Metanephros (tissue), 1 donor: ENCODE results near the gene EFCAB10. TPM values are rescaled to one million over a fixed set of nuclear protein-coding genes. Genes with fewer than 3 reads are reported as not detected.

Experiments
- total RNA-seq: library from RNA; depleted of rRNA; stranded (reverse); fragments of >200 nt; gene quantifications from one replicate; pipeline ENCODE4 v1.2.3, GENCODE V29; 2014

EFCAB10 gene, protein sequence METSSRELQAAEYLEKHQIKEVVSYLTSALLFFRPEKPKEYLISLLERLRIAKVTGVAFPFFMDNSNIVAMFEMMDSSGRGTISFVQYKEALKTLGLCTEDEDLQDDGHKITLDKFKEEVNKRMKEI
- total RNA-seq, result not detected

DNA sequence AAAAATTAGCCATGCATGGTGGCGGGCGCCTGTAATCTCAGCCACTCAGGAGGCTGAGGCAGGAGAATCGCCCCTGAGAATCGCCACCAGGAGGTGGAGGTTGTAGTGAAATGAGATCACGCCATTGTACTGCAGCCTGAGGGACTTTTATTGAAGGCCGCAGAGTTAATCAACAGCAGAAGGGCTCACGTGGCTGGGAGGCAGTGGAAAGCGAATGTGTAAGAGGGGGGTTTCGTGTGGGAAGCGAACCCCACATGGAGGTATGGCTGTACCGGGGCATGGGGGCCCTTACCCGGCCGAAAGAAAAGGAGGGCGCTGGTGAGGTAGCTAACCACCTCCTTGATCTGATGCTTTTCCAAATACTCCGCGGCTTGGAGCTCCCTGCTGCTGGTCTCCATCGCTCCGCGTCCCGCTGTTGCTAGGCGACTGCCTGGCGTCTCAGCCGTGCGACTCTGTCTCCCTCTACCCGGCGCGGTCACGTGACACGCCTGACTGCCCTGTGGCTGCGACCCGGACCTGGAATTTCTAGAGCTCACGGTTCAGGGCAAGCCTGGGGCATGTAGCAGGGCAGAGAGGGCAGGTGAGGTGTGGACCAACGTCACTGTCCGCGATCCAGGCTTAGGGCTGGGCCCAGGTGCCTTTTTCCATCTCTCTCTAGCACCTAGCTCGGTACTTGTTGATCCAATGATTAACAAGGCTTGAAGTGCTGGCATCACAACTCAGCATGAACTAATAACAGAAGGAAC, at the start of gene EFCAB10:
Gene EFCAB10, minus strand, starts transcription at position 428 of the 746 bp plus-strand sequence. Its CDS starts 30 bp downstream, at position 398.

DNA sequence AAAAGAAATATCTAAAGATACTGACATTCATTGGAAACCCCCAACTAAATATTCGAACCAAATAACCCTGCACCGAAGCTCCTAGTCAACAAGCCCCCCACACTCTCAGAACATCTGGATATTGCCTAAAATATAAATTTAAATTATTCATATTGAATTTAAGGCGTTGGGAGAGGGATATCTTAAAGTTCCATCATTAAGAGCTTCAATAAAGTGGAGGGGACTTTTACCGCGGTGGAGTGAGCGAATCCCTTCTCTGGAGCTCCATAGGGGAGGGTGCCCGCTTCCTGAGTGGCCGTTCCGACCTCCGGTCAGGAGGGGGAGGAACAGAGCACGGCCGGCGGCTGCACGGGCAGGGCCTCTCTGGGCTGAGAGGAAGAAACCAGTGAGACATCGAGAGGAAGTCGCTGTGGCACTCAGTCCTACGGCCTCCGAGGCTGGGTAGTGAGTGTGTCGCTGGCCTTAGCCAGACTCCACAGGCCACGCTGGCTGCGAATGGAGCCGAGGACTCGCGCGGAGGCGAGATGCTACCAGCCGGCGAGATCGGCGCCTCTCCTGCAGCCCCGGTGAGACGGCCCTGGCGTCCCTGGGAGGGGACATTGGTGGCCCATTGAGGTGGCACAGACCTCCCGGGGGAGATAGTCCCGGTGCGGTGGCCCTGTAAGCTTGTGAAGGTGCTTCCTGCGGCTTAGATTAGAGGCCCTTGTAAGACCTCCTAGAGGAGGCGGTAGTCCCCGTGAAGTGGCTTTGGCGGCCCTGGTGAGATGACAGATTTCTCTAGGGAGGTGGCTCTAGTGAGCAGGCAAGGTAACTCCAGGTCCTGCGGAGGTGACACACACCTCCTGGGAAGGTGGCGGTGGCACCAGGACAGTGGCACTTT, 49.3 kb downstream of the EFCAB10 start, which contains the start of gene RINT1:
Gene RINT1, plus strand, starts transcription at position 410 of the 880 bp plus-strand sequence. Its CDS starts 115 bp downstream, at position 525.

DNA sequence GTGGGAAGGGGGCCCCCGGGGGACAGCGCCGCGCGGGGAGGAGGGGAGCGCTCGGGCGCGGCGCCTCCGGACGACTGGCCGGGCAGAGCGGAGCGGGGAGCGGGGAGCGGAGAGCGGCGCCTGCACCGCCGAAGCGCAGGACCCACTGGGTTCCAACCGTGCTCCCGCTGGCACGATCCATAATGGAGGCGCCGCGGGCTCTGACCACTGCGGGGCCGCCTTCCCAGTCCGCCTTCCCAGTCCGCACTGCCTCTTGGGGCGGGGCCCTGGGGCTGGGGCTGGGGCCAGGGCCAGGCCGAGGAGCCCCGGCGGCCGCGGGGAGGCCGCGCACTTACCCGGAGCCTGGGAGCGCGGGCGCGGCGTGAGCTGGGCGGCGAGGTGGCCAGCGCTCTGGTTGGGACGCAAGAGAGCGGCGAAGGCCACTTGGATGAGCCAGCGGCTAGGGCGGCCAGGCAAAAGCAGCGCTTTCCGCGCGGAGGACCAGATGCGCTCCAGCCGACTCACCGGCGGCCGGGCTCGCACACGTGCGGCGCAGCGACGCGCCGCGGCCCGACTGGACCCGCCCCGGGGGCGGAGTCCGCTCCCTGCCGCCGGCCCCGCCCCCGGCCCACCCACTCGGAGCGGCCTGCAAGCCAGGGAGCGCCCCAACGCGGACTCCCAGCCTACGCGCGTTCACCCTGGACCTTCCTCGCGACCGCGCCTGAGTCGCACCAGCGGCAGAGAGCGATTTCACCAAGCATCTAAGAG, 59.4 kb downstream of the EFCAB10 start, which contains the start of gene PUS7:
Gene PUS7, minus strand, starts transcription at position 555 of the 747 bp plus-strand sequence. CDS start 13,759 bp downstream, outside the sequence.

Other genes starting within 250 kb of the EFCAB10 start
- 53.5 TPM for gene SRPK2, start 192.6 kb downstream of the EFCAB10 start, total RNA-seq
- gene PUS7, start 59.2 kb downstream of the EFCAB10 start, total RNA-seq, result 10.9 TPM
- 10.9 TPM for gene RINT1, start 49.3 kb downstream of the EFCAB10 start, total RNA-seq